Right lobe of liver (tissue), 4 donors: ENCODE data around the gene RBMS3.

Source experiments
- CTCF ChIP-seq, 4 donors: fragments of 200-600 bp in 3 of 4; fragments of 450-650 bp in 1 of 4; IDR thresholded peaks; one replicate each; pipeline versions ENCODE4 v1.5.1 to v1.8.0; 2016 to 2022; ENCODE audit warnings: antibody characterized with exemption in 4 of 4, mild to moderate bottlenecking in 2 of 4
- POLR2A ChIP-seq: fragments of 450-650 bp; IDR thresholded peaks from one replicate; pipeline ENCODE4 v1.6.1; 2017; ENCODE audit warnings: antibody characterized with exemption, mild to moderate bottlenecking
- donor health status: DM: no; HTN: no; CAD: no.
- donor health status: DM: no; HTN: no; CAD: no.
- donor health status: DM: no; HTN: yes; CAD: no.

- TF ChIP-seq CTCF (IDR thresholded peaks at IDR 0.05) (no peak), POLR2A (no peak)
Observed at GRCh38 chr3:30003741-30004140, 722.9 kb downstream of the RBMS3 start.
